Measurements from ENCODE around the gene SERPINB13.

DNA sequence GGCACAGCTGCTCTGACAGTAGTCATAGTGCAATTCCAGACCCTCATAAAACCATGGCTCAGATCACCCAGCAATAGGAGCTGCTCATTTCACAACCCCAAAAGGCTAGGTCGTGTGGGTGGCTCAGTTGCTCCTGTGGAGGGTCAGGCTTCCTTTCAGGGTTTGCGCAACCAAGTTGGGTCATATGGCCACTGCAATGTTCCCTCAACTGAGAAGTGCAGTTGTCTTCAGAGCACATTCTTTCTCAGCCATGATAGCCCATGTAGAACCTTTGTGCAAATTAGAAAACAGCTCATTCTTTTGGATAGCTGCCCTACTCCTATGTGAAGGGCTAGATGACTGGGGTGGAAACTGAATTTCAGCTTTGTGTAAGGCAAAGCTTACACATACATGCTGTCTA, 3.2 kb downstream of the SERPINB13 start:
- TF ChIP-seq, protein P1, sequence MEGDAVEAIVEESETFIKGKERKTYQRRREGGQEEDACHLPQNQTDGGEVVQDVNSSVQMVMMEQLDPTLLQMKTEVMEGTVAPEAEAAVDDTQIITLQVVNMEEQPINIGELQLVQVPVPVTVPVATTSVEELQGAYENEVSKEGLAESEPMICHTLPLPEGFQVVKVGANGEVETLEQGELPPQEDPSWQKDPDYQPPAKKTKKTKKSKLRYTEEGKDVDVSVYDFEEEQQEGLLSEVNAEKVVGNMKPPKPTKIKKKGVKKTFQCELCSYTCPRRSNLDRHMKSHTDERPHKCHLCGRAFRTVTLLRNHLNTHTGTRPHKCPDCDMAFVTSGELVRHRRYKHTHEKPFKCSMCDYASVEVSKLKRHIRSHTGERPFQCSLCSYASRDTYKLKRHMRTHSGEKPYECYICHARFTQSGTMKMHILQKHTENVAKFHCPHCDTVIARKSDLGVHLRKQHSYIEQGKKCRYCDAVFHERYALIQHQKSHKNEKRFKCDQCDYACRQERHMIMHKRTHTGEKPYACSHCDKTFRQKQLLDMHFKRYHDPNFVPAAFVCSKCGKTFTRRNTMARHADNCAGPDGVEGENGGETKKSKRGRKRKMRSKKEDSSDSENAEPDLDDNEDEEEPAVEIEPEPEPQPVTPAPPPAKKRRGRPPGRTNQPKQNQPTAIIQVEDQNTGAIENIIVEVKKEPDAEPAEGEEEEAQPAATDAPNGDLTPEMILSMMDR (conservative IDR thresholded peaks at IDR 0.05; ENCODE audit: low read length) = no peak
- no peak for TF ChIP-seq EZH2phosphoT487 (IDR thresholded peaks at IDR 0.05; ENCODE audit: borderline replicate concordance)

All from Loucy (cell line).